Kidney epithelial cell (primary cell): ENCODE data around the gene WDR82. TPM values are rescaled to one million over a fixed set of nuclear protein-coding genes. Genes with fewer than 3 reads are reported as not detected.

Experiments used
- DNase-seq: peaks from one replicate; pipeline ENCODE4 v3.0.0-alpha.2; 2010; ENCODE audit warnings: low read depth
- H3K27me3 ChIP-seq: 2 replicates; pipeline ENCODE4 v1.6.0; 2011; ENCODE audit warnings: low read length; ENCODE audit not compliant: control insufficient read depth, insufficient read depth
- H3K36me3 ChIP-seq: 2 replicates; pipeline ENCODE4 v1.5.1; 2011; ENCODE audit warnings: low read length; ENCODE audit not compliant: control insufficient read depth, insufficient read depth
- H3K4me3 ChIP-seq: 2 replicates; pipeline ENCODE4 v1.5.1; 2011; ENCODE audit warnings: low read depth, mild to moderate bottlenecking, control low read depth, low read length
- total RNA-seq: library from RNA; depleted of rRNA; stranded (reverse); fragments of >200 nt; gene quantifications from 2 replicates; pipeline ENCODE4 v1.2.3, GENCODE V29; 2015
- TF ChIP-seq, protein P1 (sequence below): IDR thresholded peaks from 2 replicates; pipeline ENCODE4 v1.5.1; 2011; ENCODE audit warnings: mild to moderate bottlenecking, moderate library complexity, low read length, control low read depth, inconsistent platforms; ENCODE audit not compliant: insufficient read depth, poor library complexity, severe bottlenecking

WDR82 gene
- total RNA-seq, 1 donor from 2014 or later, result 49.0 TPM

DNA sequence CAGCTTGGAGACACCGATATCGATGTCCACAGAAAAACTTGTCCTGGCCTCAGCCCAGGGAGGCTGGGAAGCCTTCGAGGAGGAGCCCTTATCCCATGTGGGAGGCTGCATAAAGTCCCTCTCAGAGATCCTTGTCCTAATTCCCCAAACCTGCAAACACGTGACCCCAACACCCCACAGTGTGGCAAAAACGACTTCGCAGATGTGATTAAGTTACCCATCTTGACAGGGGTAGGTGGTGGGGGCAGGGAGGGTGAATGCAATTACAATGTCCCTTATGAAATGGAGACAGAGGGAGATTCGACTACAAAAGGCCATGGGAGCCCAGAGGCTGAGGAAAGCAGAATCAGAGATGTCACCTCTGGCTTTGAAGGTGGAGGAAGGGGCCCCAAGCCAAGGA is 50.7 kb downstream of the WDR82 start:
- H3K36me3 ChIP-seq, result peaks cover 6% of the 10 kb centered on the region
- DNase-seq, result no peak
- TF ChIP-seq, protein P1, sequence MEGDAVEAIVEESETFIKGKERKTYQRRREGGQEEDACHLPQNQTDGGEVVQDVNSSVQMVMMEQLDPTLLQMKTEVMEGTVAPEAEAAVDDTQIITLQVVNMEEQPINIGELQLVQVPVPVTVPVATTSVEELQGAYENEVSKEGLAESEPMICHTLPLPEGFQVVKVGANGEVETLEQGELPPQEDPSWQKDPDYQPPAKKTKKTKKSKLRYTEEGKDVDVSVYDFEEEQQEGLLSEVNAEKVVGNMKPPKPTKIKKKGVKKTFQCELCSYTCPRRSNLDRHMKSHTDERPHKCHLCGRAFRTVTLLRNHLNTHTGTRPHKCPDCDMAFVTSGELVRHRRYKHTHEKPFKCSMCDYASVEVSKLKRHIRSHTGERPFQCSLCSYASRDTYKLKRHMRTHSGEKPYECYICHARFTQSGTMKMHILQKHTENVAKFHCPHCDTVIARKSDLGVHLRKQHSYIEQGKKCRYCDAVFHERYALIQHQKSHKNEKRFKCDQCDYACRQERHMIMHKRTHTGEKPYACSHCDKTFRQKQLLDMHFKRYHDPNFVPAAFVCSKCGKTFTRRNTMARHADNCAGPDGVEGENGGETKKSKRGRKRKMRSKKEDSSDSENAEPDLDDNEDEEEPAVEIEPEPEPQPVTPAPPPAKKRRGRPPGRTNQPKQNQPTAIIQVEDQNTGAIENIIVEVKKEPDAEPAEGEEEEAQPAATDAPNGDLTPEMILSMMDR, result no peak
- no peak overlapping the region for H3K4me3 ChIP-seq
- H3K27me3 ChIP-seq, result no peaks in the 10 kb centered on the region

DNA sequence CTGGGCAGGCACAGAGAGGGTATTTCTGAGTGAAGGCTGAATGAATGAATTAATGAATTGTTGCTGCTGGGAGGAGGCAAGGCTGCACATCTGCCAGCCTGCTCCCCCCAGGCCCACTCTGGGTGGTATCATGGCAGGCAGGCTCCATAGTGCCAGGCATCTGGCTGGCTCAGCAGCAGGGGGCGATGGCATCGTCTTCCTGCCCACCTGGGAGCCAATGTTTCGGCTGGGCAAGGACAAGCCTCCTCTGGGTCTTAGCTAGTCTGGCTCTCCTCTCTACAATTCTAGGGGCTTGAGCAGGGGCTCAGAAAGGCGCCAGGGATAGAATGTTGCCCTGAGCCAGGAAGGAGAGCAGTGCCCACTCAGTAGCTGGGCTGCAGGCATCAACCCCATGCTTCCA is 51.3 kb downstream of the WDR82 start:
- Histone ChIP-seq H3K27me3 (no peaks in the 10 kb centered on the region), H3K36me3 (peaks cover 6% of the 10 kb centered on the region), H3K4me3 (no peak overlapping the region)
- no peak for DNase-seq
- TF ChIP-seq, protein P1, result peak; percentile 19

DNA sequence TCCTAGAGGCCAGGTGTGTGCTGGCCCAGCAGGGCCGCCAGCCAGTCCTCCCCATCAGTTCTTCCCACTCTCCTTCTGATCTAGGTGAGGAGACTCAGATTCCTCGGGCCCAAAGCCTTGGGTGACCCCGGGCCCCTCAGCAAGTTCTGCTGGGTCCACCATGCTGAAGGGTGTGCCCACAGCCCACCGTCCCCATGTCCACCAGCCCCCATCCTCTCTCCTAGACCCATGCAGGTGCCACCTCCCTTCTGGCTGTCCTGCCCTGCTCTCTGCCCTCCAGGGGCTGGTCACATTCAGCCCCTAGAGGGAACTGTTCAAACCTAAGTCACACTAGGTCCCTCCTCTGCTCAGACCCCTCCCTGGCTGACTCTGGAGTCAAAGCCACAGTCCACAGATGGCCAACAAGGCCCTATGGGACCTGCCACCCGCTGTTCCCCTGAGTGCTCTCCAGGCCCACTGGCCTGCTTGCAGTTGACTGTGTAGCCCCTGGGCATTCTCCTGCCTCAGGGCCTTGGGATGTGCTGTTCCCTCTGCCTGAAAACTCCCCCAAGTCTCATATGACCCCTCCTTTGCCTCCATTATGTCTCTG is 52.1 kb downstream of the WDR82 start:
- Histone ChIP-seq H3K4me3 (no peak overlapping the region), H3K36me3 (peaks cover 6% of the 10 kb centered on the region), H3K27me3 (no peaks in the 10 kb centered on the region)
- no peak for DNase-seq
- TF ChIP-seq, protein P1, result no peak

DNA sequence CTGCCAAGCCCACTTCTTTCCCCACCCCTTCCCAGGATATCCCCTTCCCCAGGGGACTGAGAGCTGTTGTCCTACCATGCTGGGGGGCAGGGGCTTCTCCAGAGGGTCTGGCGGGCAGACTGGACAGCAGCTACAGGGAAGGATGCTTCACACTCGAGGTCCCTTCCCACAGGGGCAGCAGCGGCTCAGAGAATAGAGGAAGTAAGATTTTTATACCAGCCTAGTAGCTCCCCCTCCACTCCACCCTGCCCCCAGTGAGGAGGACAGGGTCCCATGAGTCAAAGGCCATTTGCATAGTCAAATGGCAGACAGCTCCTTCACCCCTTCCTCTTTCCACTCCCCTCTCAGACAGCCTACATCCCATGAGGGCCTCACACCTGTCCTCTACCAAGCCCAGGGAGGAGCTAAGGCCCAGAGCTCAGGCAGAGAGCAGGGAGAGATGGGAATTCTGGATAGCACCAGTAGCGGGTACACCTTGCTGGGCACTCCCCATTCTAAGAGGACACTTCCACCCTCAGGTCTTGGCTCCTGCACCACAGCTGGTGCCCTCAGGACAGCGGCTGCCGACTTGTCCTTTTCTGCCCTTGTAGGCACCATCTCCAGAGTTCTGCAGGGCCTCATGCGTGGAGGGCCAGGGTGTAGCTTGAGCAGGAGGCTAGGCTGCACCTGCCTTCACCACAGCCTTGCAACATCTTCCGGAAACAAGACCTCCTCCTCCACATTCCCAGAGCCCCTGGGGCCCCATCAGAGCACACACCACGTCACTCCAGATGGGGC is 52.8 kb downstream of the WDR82 start, which contains the start of gene TLR9:
TSS of gene TLR9 (minus strand) at position 194 of the 777 bp plus-strand sequence. CDS start at position 78, 116 bp downstream.
- TF ChIP-seq, protein P1, result no peak
- DNase-seq, result no peak
- Histone ChIP-seq H3K36me3 (peaks cover 2% of the 10 kb centered on the region), H3K4me3 (no peak within 1 kb of the TSS), H3K27me3 (no peaks in the 10 kb centered on the region)

DNA sequence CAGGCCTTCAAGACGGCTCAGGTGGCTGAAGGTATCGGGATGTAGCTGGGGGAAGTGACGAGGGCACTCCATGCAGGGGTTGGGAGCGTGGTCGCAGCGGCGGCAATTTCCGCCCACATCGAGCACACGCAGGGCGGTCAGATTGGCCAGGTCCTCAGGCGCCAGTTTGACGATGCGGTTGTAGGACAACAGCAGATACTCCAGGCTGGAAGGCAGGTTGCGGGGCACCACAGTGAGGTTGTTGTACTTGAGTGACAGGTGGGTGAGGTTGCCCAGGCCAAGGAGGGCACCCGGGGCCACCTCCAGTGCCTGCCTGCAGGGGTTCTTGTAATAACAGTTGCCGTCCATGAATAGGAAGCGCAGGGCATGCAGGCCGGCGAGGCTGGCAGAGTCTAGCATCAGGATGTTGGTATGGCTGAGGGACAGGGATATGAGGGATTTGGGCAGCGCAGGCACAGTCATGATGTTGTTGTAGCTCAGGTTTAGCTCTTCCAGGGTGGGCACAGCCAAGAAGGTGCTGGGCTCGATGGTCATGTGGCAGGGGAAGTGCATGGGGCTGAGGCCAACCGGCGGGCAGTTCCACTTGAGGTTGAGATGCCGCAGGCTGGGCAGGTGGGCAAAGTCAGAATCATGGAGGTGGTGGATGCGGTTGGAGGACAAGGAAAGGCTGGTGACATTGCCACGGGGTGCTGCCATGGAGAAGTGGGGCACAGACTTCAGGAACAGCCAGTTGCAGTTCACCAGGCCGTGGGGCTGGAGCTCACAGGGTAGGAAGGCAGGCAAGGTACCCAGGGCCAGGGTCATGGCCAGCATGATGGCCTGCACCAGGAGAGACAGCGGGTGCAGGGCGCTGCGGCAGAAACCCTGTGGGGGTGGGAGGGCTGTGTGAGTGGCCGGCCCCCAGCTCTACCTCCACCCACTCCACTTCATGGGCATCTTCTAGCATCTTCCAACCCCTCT is 54.7 kb downstream of the WDR82 start:
- TF ChIP-seq, protein P1, result no peak
- H3K27me3 ChIP-seq, result no peaks in the 10 kb centered on the region
- H3K36me3 ChIP-seq, result no peaks in the 10 kb centered on the region
- H3K4me3 ChIP-seq, result no peak overlapping the region
- DNase-seq, result no peak
